Esophagus squamous epithelium (tissue), 4 donors: Measurements from ENCODE around the gene UBR4.

Experiments
- POLR2A ChIP-seq, 4 donors: fragments of 450-650 bp; IDR thresholded peaks; one replicate each; pipeline ENCODE4 v1.6.1; 2017; ENCODE audit warnings: antibody characterized with exemption in 4 of 4, mild to moderate bottlenecking in 4 of 4, moderate library complexity in 3 of 4
- TF ChIP-seq, protein P1 (sequence below), 6 experiments: fragments of 450-650 bp in 4 of 6; fragments of 200-600 bp in 2 of 6; sonication (generic) in 2 of 6; IDR thresholded peaks; one replicate each; pipeline ENCODE4 v1.5.1; 2016 to 2019; ENCODE audit warnings: antibody characterized with exemption in 6 of 6, mild to moderate bottlenecking in 4 of 6, moderate library complexity in 4 of 6

DNA sequence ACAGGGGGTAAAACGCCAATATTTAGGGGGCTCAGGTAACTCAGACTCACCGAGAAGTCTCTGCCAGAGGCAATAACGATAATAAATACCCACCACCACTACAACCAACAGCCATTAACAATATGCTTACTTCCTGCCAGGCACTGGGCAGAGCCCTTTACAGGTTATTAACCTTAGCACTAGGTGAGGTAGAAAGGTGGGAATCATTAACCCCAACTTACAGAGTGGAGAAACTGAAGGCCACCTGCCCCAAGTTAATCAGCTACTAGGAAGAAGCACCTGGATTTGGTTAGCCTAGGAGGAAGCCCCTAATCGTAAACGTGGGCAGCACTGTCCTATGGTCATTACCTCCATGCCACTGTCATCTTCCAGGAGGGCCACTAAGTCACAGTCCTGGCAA is 110.0 kb downstream of the UBR4 start:
- TF ChIP-seq, protein P1, sequence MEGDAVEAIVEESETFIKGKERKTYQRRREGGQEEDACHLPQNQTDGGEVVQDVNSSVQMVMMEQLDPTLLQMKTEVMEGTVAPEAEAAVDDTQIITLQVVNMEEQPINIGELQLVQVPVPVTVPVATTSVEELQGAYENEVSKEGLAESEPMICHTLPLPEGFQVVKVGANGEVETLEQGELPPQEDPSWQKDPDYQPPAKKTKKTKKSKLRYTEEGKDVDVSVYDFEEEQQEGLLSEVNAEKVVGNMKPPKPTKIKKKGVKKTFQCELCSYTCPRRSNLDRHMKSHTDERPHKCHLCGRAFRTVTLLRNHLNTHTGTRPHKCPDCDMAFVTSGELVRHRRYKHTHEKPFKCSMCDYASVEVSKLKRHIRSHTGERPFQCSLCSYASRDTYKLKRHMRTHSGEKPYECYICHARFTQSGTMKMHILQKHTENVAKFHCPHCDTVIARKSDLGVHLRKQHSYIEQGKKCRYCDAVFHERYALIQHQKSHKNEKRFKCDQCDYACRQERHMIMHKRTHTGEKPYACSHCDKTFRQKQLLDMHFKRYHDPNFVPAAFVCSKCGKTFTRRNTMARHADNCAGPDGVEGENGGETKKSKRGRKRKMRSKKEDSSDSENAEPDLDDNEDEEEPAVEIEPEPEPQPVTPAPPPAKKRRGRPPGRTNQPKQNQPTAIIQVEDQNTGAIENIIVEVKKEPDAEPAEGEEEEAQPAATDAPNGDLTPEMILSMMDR (IDR thresholded peaks at IDR 0.05) = no peak
- no peak for TF ChIP-seq POLR2A (IDR thresholded peaks at IDR 0.05)
